Activated effector memory CD4-positive, alpha-beta T cell treated with Interleukin-2 at 50 U/mL for 16 hours (primary cell): ENCODE results near the gene ETV5.

Source experiments
- DNase-seq: peaks from one replicate; pipeline ENCODE4 v3.0.0-alpha.2; 2020

ETV5 gene

GRCh38 chr3:186108941-186109865 lies at the start of gene ETV5:
Gene ETV5 (minus strand): TSS chr3:186109089. CDS start chr3:186105868, 3,221 bp downstream.
- DNase-seq, result peak; percentile 69

- no peak for DNase-seq
Observed at GRCh38 chr3:186154641-186155040, 45.8 kb upstream of the ETV5 start.

GRCh38 chr3:186152889-186153292 lies 44.0 kb upstream of the ETV5 start:
- no peak for DNase-seq

- no peak for DNase-seq
Observed at GRCh38 chr3:186152361-186152798, 43.5 kb upstream of the ETV5 start.

GRCh38 chr3:186151077-186151971 lies 42.4 kb upstream of the ETV5 start:
- DNase-seq, result no peak

GRCh38 chr3:186150041-186150830 lies 41.3 kb upstream of the ETV5 start:
- no peak for DNase-seq

- no peak for DNase-seq
Observed at GRCh38 chr3:186149319-186149960, 40.6 kb upstream of the ETV5 start.

- no peak for DNase-seq
Observed at GRCh38 chr3:186144257-186144656, 35.4 kb upstream of the ETV5 start.

- no peak for DNase-seq
Observed at GRCh38 chr3:186143250-186143649, 34.4 kb upstream of the ETV5 start.

- DNase-seq, result no peak
Observed at GRCh38 chr3:186142393-186142932, 33.6 kb upstream of the ETV5 start.

- DNase-seq, result no peak
Observed at GRCh38 chr3:186141790-186142189, 32.9 kb upstream of the ETV5 start.

- no peak for DNase-seq
Observed at GRCh38 chr3:186138272-186138981, 29.5 kb upstream of the ETV5 start.

- no peak for DNase-seq
Observed at GRCh38 chr3:186137051-186137685, 28.3 kb upstream of the ETV5 start.

- no peak for DNase-seq
Observed at GRCh38 chr3:186133980-186134379, 25.1 kb upstream of the ETV5 start.

- DNase-seq, result no peak
Observed at GRCh38 chr3:186132487-186132886, 23.6 kb upstream of the ETV5 start.

- DNase-seq, result no peak
Observed at GRCh38 chr3:186129206-186129605, 20.3 kb upstream of the ETV5 start.

- no peak for DNase-seq
Observed at GRCh38 chr3:186128158-186128557, 19.3 kb upstream of the ETV5 start.

- no peak for DNase-seq
Observed at GRCh38 chr3:186127463-186127862, 18.6 kb upstream of the ETV5 start.

GRCh38 chr3:186125118-186125517 lies 16.2 kb upstream of the ETV5 start:
- no peak for DNase-seq

GRCh38 chr3:186124592-186124991 lies 15.7 kb upstream of the ETV5 start:
- no peak for DNase-seq

GRCh38 chr3:186123012-186123411 lies 14.1 kb upstream of the ETV5 start:
- no peak for DNase-seq
